Mesendoderm (in vitro differentiated cells): ENCODE results near the gene PGBD5. TPM values are rescaled to one million over a fixed set of nuclear protein-coding genes. Genes with fewer than 3 reads are reported as not detected.
"Not testable (repeated sequence)": the region's sequence is repeated elsewhere in the genome, so short reads cannot be mapped to it uniquely, and the experiment has no call there.

Experiments
- DNase-seq: peaks from one replicate; pipeline ENCODE4 v3.0.0; 2013
- H2AK5ac ChIP-seq: 2 replicates; pipeline ENCODE4 v1.6.1; 2013; ENCODE audit warnings: low read length, inconsistent platforms
- H2BK120ac ChIP-seq: 2 replicates; pipeline ENCODE4 v1.6.1; 2013; ENCODE audit warnings: low read depth, mild to moderate bottlenecking, low read length, moderate library complexity, mixed read lengths
- H2BK15ac ChIP-seq: replicated peaks from 2 replicates; pipeline ENCODE4 v1.6.1; 2013; ENCODE audit warnings: low read depth, mild to moderate bottlenecking, moderate library complexity
- H2BK5ac ChIP-seq: 2 replicates; pipeline ENCODE4 v1.6.1; 2013; ENCODE audit warnings: low read length, inconsistent platforms
- H3K18ac ChIP-seq: 2 replicates; pipeline ENCODE4 v1.6.1; 2013; ENCODE audit warnings: mild to moderate bottlenecking, low read length, mixed read lengths
- H3K23ac ChIP-seq: one replicate; pipeline ENCODE4 v1.6.1; 2013; ENCODE audit warnings: low read length
- H3K27ac ChIP-seq: 2 replicates; pipeline ENCODE4 v1.5.1; 2013; ENCODE audit warnings: low read depth, mild to moderate bottlenecking, inconsistent platforms, low read length, moderate library complexity
- H3K27me3 ChIP-seq: 2 replicates; pipeline ENCODE4 v1.6.1; 2013; ENCODE audit warnings: low read length, control low read depth, mild to moderate bottlenecking, inconsistent platforms; ENCODE audit not compliant: insufficient read depth, poor library complexity
- H3K36me3 ChIP-seq: 2 replicates; pipeline ENCODE4 v1.6.1; 2013; ENCODE audit warnings: low read length, inconsistent platforms; ENCODE audit not compliant: control insufficient read depth, insufficient read depth
- H3K4ac ChIP-seq: one replicate; pipeline ENCODE4 v1.6.1; 2013; ENCODE audit warnings: low read depth, mild to moderate bottlenecking, low read length, moderate library complexity
- H3K4me1 ChIP-seq: 2 replicates; pipeline ENCODE4 v1.6.1; 2013; ENCODE audit warnings: low read depth, low read length, inconsistent platforms; ENCODE audit not compliant: control insufficient read depth
- H3K4me2 ChIP-seq: 2 replicates; pipeline ENCODE4 v1.6.1; 2013; ENCODE audit warnings: low read length
- H3K4me3 ChIP-seq: 2 replicates; pipeline ENCODE4 v1.5.1; 2013; ENCODE audit warnings: mild to moderate bottlenecking, low read length
- H3K56ac ChIP-seq: one replicate; pipeline ENCODE4 v1.6.1; 2013; ENCODE audit warnings: low read length
- H3K79me1 ChIP-seq: 2 replicates; pipeline ENCODE4 v1.6.1; 2013; ENCODE audit warnings: low read length, inconsistent platforms
- H3K79me2 ChIP-seq: 2 replicates; pipeline ENCODE4 v1.6.1; 2013; ENCODE audit warnings: mild to moderate bottlenecking, low read length; ENCODE audit not compliant: control insufficient read depth, insufficient read depth
- H3K9ac ChIP-seq: 2 replicates; pipeline ENCODE4 v1.6.1; 2013; ENCODE audit warnings: low read length, inconsistent platforms
- H4K5ac ChIP-seq: one replicate; pipeline ENCODE4 v1.6.1; 2013; ENCODE audit warnings: low read length
- H4K8ac ChIP-seq: one replicate; pipeline ENCODE4 v1.6.1; 2013; ENCODE audit warnings: low read depth, mild to moderate bottlenecking, control low read depth, low read length, moderate library complexity
- WGBS: extraction: QIAGEN DNeasy Blood & Tissue Kit; methylation state at CpG from one replicate; pipeline ENCODE4 v1.1.7; 2013; ENCODE audit warnings: low lambda C conversion rate, missing lambda C conversion rate; ENCODE audit not compliant: insufficient coverage; ENCODE audit errors: extremely low coverage; 5-methylcytosine and 5-hydroxymethylcytosine counted together
- polyA plus RNA-seq, 2 experiments: library from polyadenylated mRNA; stranded (reverse); fragments of 200-250 nt; gene quantifications; one replicate each; pipeline ENCODE4 v1.2.3, GENCODE V29; 2013

The PGBD5 gene
- polyA plus RNA-seq (2013, experiment 1 of 2) = 3.8 TPM
- polyA plus RNA-seq (2013, experiment 2 of 2) = 4.0 TPM

DNA sequence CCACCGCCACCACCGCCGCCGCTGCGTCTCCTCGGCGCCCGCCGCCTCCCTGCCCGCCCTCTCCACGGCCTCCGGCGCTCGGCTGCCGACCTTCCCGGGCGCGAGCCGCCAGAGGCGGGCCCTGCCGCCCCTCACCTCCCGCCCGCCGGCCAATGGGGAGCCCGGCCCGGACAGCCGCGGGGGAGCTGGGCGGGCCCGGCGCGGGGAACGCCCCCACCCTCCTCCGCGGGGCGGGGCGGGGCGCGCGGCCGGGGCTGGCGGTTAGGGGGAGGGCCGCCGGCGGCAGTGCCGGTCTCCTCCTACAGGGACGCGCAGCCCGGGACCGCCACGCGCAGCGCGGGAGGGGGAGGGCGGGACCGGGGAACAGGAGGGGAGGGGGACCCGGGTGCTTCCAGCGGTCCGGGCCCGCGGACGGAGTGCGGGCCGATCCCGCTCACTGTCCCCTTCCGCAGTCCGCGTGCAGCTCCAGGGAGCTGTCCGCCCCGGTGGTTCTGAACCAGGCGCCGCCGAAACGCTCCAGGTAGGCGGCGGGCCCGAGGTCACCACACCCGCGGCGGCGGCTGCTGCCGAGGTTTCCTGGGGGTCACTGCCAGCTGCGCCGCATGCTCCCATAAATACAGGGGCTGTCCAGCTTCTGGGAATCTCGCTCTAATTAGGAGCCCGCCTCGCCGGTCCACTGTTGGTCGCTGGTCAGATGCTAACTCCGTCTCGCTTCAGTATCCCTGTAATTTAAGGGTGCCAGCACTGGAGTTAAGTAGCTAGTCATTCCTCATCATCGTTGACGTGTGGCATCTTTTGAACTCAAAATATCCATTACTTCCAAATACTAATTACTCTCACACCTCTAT, at the start of gene PGBD5:
Gene PGBD5 (minus strand): TSS at position 87 of the 848 bp plus-strand sequence. CDS start 404 bp downstream, outside the sequence.
- Histone ChIP-seq H3K27me3 (peaks cover 16% of the 10 kb centered on the region), H3K4me1 (peaks cover 12% of the 10 kb centered on the region), H4K8ac (no peak within 1 kb of the TSS), H3K9ac (peak within 1 kb of the TSS; percentile 32), H3K27ac (no peak within 1 kb of the TSS), H2BK5ac (no peak within 1 kb of the TSS), H2AK5ac (no peak within 1 kb of the TSS), H3K79me1 (no peaks in the 10 kb centered on the region), H3K4me2 (peak within 1 kb of the TSS; percentile 56), H3K23ac (no peak within 1 kb of the TSS), H4K5ac (no peak within 1 kb of the TSS), H3K79me2 (no peaks in the 10 kb centered on the region), H3K4ac (no peak within 1 kb of the TSS), H3K18ac (no peak within 1 kb of the TSS), H3K4me3 (peak within 1 kb of the TSS; percentile 17), H3K56ac (peak within 1 kb of the TSS; percentile 64), H2BK120ac (no peak within 1 kb of the TSS), H2BK15ac (no peak within 1 kb of the TSS), H3K36me3 (no peaks in the 10 kb centered on the region)
- DNase-seq = peak; percentile 87
- no CpG with 5 or more reads among the region's 93 CpGs for WGBS

DNA sequence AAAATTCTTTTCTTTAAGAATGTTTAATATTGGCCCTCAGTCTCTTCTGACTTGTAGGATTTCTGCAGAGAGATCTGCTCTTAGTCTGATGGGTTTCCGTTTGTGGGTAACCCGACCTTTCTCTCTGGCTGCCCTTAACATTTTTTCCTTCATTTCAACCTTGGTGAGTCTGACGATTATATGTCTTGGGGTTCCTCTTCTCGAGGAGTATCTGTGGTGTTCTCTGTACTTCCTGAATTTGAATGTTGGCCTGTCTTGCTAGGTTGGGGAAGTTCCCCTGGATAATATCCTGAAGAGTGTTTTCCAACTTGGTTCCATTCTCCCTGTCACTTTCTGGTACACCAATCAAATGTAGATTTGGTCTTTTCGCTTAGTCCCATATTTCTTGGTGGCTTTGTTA, 48.8 kb upstream of the PGBD5 start:
- not testable (repeated sequence) for H3K9ac ChIP-seq, H4K8ac ChIP-seq, H2BK15ac ChIP-seq, H2BK5ac ChIP-seq, H3K18ac ChIP-seq, H3K36me3 ChIP-seq, H3K79me2 ChIP-seq, H3K4me1 ChIP-seq, H4K5ac ChIP-seq, H2BK120ac ChIP-seq, H3K27ac ChIP-seq, H3K4ac ChIP-seq, H3K79me1 ChIP-seq, H3K23ac ChIP-seq, H3K4me2 ChIP-seq, H3K4me3 ChIP-seq, H3K56ac ChIP-seq, DNase-seq, H3K27me3 ChIP-seq, H2AK5ac ChIP-seq
- no CpG with 5 or more reads among the region's 5 CpGs for WGBS

- not testable (repeated sequence) for H4K8ac ChIP-seq, H3K79me1 ChIP-seq, H4K5ac ChIP-seq, H3K27ac ChIP-seq, H2BK15ac ChIP-seq, H3K56ac ChIP-seq, H3K27me3 ChIP-seq, H3K4me2 ChIP-seq, H3K9ac ChIP-seq, H3K79me2 ChIP-seq, H3K18ac ChIP-seq, H2BK120ac ChIP-seq, H3K4ac ChIP-seq, H2AK5ac ChIP-seq, H3K23ac ChIP-seq, H3K4me1 ChIP-seq, H2BK5ac ChIP-seq, H3K4me3 ChIP-seq, DNase-seq, H3K36me3 ChIP-seq
- WGBS = no CpG with 5 or more reads among the region's 1 CpG
These were observed 44.6 kb upstream of the PGBD5 start for GRCh38 chr1:230470750-230471149.

DNA sequence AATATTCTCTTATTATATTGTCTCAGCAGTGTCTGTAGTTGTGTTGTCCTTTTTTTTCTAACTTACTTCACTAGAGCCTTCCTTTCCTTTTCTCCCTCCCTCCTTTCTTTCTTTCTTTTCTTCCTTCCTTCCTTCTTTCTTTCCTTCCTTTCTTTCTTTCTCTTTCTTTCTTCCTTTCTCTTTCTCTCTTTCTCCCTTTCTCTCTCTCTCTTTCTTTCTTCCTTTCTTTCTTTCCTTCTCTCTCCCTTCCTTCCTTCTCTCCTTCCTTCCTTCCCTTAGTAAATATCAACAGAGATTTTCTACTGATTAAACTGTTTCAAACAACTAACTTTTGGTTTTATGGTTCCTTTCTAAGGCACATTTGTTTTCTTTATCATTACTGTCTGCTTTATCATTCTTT, 43.1 kb upstream of the PGBD5 start:
- no peaks in the 10 kb centered on the region for H3K79me1 ChIP-seq
- no peak overlapping the region for H3K27ac ChIP-seq
- no peak overlapping the region for H3K4ac ChIP-seq
- no peak overlapping the region for H3K9ac ChIP-seq
- H3K4me3 ChIP-seq = no peak overlapping the region
- no peak overlapping the region for H3K56ac ChIP-seq
- H3K4me2 ChIP-seq = no peak overlapping the region
- no peak overlapping the region for H2BK120ac ChIP-seq
- H2AK5ac ChIP-seq = no peak overlapping the region
- no peak overlapping the region for H3K23ac ChIP-seq
- H3K36me3 ChIP-seq = no peaks in the 10 kb centered on the region
- no peaks in the 10 kb centered on the region for H3K27me3 ChIP-seq
- no peak for DNase-seq
- H3K18ac ChIP-seq = no peak overlapping the region
- no peak overlapping the region for H4K5ac ChIP-seq
- H2BK5ac ChIP-seq = no peak overlapping the region
- no peaks in the 10 kb centered on the region for H3K4me1 ChIP-seq
- H2BK15ac ChIP-seq = no peak overlapping the region
- no peak overlapping the region for H4K8ac ChIP-seq
- H3K79me2 ChIP-seq = no peaks in the 10 kb centered on the region

DNA sequence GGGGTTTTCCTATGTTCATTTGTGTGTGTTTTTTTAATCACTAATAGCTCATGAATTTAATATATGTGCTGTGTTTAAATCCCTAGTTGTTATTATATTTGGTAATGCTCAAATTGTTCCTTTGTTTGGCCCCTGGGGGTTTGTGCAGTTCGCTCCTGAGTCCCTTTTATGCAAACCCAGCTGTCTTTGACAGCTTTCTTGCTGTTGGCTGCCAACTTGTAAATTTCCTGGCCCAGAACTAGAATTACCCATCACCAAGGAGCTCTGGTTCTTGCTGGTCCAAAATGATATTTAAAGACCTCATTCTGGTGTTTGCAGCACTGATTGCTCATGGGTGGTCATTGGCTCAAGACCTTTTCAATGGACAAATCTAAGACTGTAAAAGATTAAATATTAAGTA, 39.6 kb upstream of the PGBD5 start:
- no peak overlapping the region for H3K4me3 ChIP-seq
- no peak overlapping the region for H2AK5ac ChIP-seq
- no peak overlapping the region for H3K4ac ChIP-seq
- H4K5ac ChIP-seq = no peak overlapping the region
- H2BK120ac ChIP-seq = no peak overlapping the region
- H4K8ac ChIP-seq = no peak overlapping the region
- no peak for DNase-seq
- H3K27me3 ChIP-seq = no peaks in the 10 kb centered on the region
- H3K18ac ChIP-seq = no peak overlapping the region
- no peaks in the 10 kb centered on the region for H3K79me1 ChIP-seq
- no CpG with 5 or more reads among the region's 1 CpG for WGBS
- H3K36me3 ChIP-seq = no peaks in the 10 kb centered on the region
- no peak overlapping the region for H2BK15ac ChIP-seq
- no peak overlapping the region for H3K4me2 ChIP-seq
- H3K79me2 ChIP-seq = no peaks in the 10 kb centered on the region
- H3K4me1 ChIP-seq = no peaks in the 10 kb centered on the region
- no peak overlapping the region for H3K9ac ChIP-seq
- H3K27ac ChIP-seq = no peak overlapping the region
- H2BK5ac ChIP-seq = no peak overlapping the region
- H3K23ac ChIP-seq = no peak overlapping the region
- H3K56ac ChIP-seq = no peak overlapping the region

- no peaks in the 10 kb centered on the region for H3K79me1 ChIP-seq
- H3K27me3 ChIP-seq = no peaks in the 10 kb centered on the region
- H3K4me1 ChIP-seq = no peaks in the 10 kb centered on the region
- no peak overlapping the region for H3K56ac ChIP-seq
- H2BK5ac ChIP-seq = no peak overlapping the region
- DNase-seq = no peak
- H2BK15ac ChIP-seq = no peak overlapping the region
- H3K27ac ChIP-seq = no peak overlapping the region
- H3K79me2 ChIP-seq = no peaks in the 10 kb centered on the region
- H2BK120ac ChIP-seq = no peak overlapping the region
- H4K5ac ChIP-seq = no peak overlapping the region
- no peak overlapping the region for H3K23ac ChIP-seq
- WGBS = no CpG with 5 or more reads among the region's 4 CpGs
- no peak overlapping the region for H3K4me2 ChIP-seq
- no peak overlapping the region for H4K8ac ChIP-seq
- H3K4ac ChIP-seq = no peak overlapping the region
- H3K4me3 ChIP-seq = no peak overlapping the region
- no peak overlapping the region for H3K9ac ChIP-seq
- no peak overlapping the region for H2AK5ac ChIP-seq
- no peaks in the 10 kb centered on the region for H3K36me3 ChIP-seq
- H3K18ac ChIP-seq = no peak overlapping the region
These were observed 38.5 kb upstream of the PGBD5 start for GRCh38 chr1:230464671-230465070.
